OCI-LY3 (cell line): ENCODE measurements around the gene SH3GL2.

Experiments
- H2AFZ ChIP-seq: fragments of 200-600, 300-600 bp; shearing (Covaris generic); 2 replicates; pipeline ENCODE4 v1.6.0; 2014; ENCODE audit warnings: antibody characterized with exemption, low read depth, low read length
- H3K27ac ChIP-seq: fragments of 200-600, 300-600 bp; sonication (generic); 2 replicates; pipeline ENCODE4 v1.5.1; 2014; ENCODE audit warnings: mild to moderate bottlenecking, low read length, moderate library complexity, mixed read lengths
- H3K27me3 ChIP-seq: fragments of 200-600, 300-600 bp; sonication (generic); 2 replicates; pipeline ENCODE4 v1.6.1; 2014; ENCODE audit warnings: low read depth, low read length, mixed read lengths
- H3K36me3 ChIP-seq: fragments of 200-600, 300-600 bp; sonication (generic); replicated peaks from 2 replicates; pipeline ENCODE3; 2014; ENCODE audit warnings: low read depth, low read length, mixed read lengths
- H3K4me1 ChIP-seq: fragments of 300-600, 200-600 bp; sonication (generic); 2 replicates; pipeline ENCODE4 v1.6.1; 2014; ENCODE audit warnings: low read length, mixed read lengths
- H3K4me2 ChIP-seq: fragments of 200-600, 300-600 bp; sonication (generic); 2 replicates; pipeline ENCODE4 v1.6.1; 2014; ENCODE audit warnings: low read length, mixed read lengths
- H3K4me3 ChIP-seq: fragments of 300-600, 200-600 bp; sonication (generic); 2 replicates; pipeline ENCODE4 v1.5.1; 2014; ENCODE audit warnings: antibody characterized with exemption, mild to moderate bottlenecking, low read length, moderate library complexity
- H3K79me2 ChIP-seq: fragments of 300-600, 200-600 bp; shearing (Covaris generic); 2 replicates; pipeline ENCODE4 v1.6.1; 2014; ENCODE audit warnings: mild to moderate bottlenecking, low read length, mixed read lengths
- H3K9ac ChIP-seq: fragments of 300-600, 200-600 bp; shearing (Covaris generic); 2 replicates; pipeline ENCODE4 v1.6.0; 2014; ENCODE audit warnings: mild to moderate bottlenecking, low read length, moderate library complexity
- H3K9me3 ChIP-seq: fragments of 200-600, 300-600 bp; shearing (Covaris generic); 2 replicates; pipeline ENCODE4 v1.6.1; 2014; ENCODE audit warnings: low read length, mixed read lengths; ENCODE audit not compliant: insufficient read depth
- H4K20me1 ChIP-seq: fragments of 200-600, 300-600 bp; sonication (generic); 2 replicates; pipeline ENCODE4 v1.6.1; 2016; ENCODE audit warnings: low read length, mixed read lengths; ENCODE audit not compliant: insufficient read depth
- CTCF ChIP-seq: fragments of 200-600, 300-600 bp; sonication (generic); IDR thresholded peaks from 2 replicates; pipeline ENCODE4 v1.5.1; 2014; ENCODE audit warnings: antibody characterized with exemption, low read length, low read depth
- EZH2phosphoT487 ChIP-seq: fragments of 200-600 bp; shearing (Covaris generic); IDR thresholded peaks from 2 replicates; pipeline ENCODE4 v1.6.1; 2018; ENCODE audit warnings: antibody characterized with exemption, mixed run types, low read depth

The SH3GL2 gene

GRCh38 chr9:17839776-17840175 lies 260.9 kb downstream of the SH3GL2 start:
- Histone ChIP-seq H3K4me1 (no peaks in the 10 kb centered on the region), H2AFZ (no peak overlapping the region), H3K9me3 (no peaks in the 10 kb centered on the region), H3K27ac (no peak overlapping the region), H4K20me1 (no peaks in the 10 kb centered on the region), H3K4me2 (no peak overlapping the region), H3K9ac (no peak overlapping the region), H3K27me3 (no peaks in the 10 kb centered on the region), H3K4me3 (no peak overlapping the region), H3K79me2 (no peaks in the 10 kb centered on the region), H3K36me3 (no peaks in the 10 kb centered on the region)
- TF ChIP-seq EZH2phosphoT487: no peak
- no peak for TF ChIP-seq CTCF

- no peak overlapping the region for H3K4me2 ChIP-seq
- H3K4me3 ChIP-seq: no peak overlapping the region
- H3K9me3 ChIP-seq: no peaks in the 10 kb centered on the region
- H3K27me3 ChIP-seq: no peaks in the 10 kb centered on the region
- no peak overlapping the region for H3K27ac ChIP-seq
- H2AFZ ChIP-seq: no peak overlapping the region
- TF ChIP-seq CTCF: no peak
- TF ChIP-seq EZH2phosphoT487: no peak
- no peaks in the 10 kb centered on the region for H3K36me3 ChIP-seq
- H3K79me2 ChIP-seq: no peaks in the 10 kb centered on the region
- no peak overlapping the region for H3K9ac ChIP-seq
- H4K20me1 ChIP-seq: no peaks in the 10 kb centered on the region
- H3K4me1 ChIP-seq: no peaks in the 10 kb centered on the region
These were observed 264.4 kb downstream of the SH3GL2 start for GRCh38 chr9:17843236-17843635.
